Liver (tissue), 9 donors: ENCODE measurements around the gene ZNF326. TPM values are rescaled to one million over a fixed set of nuclear protein-coding genes. Genes with fewer than 3 reads are reported as not detected.
"Not testable (repeated sequence)": the region's sequence is repeated elsewhere in the genome, so short reads cannot be mapped to it uniquely, and the experiment has no call there.

Experiments used
- DNase-seq: peaks from one replicate; pipeline ENCODE4 v3.0.0-alpha.2; 2017; ENCODE audit warnings: low spot score
- H3K27ac ChIP-seq, 2 donors: one replicate each; pipeline ENCODE4 v1.7.0; 2013; ENCODE audit warnings: inconsistent platforms in 2 of 2, low read length in 2 of 2, control low read depth in 1 of 2, low read depth in 1 of 2, mild to moderate bottlenecking in 1 of 2
- H3K27me3 ChIP-seq, 4 donors: one replicate each; pipeline versions ENCODE4 v1.6.1 to v1.7.0; 2013; ENCODE audit warnings: low read length in 3 of 4, inconsistent platforms in 1 of 4, mild to moderate bottlenecking in 1 of 4, moderate library complexity in 1 of 4; ENCODE audit not compliant: control insufficient read depth in 4 of 4, insufficient read depth in 4 of 4
- H3K36me3 ChIP-seq, 4 donors: one replicate each; pipeline versions ENCODE4 v1.6.1 to v1.7.0; 2013; ENCODE audit warnings: low read length in 3 of 4, mild to moderate bottlenecking in 3 of 4, low read depth in 1 of 4, moderate library complexity in 1 of 4; ENCODE audit not compliant: control insufficient read depth in 4 of 4, insufficient read depth in 3 of 4
- H3K4me1 ChIP-seq, 4 donors: one replicate each; pipeline versions ENCODE4 v1.6.1 to v1.7.0; 2013; ENCODE audit warnings: low read length in 3 of 4, mild to moderate bottlenecking in 3 of 4, moderate library complexity in 1 of 4; ENCODE audit not compliant: control insufficient read depth in 4 of 4, insufficient read depth in 4 of 4
- H3K4me3 ChIP-seq, 3 donors: one replicate each; pipeline versions ENCODE4 v1.6.1 to v1.7.0; 2013; ENCODE audit warnings: low read length in 3 of 3, control low read depth in 1 of 3, low read depth in 1 of 3, mild to moderate bottlenecking in 1 of 3
- H3K9ac ChIP-seq, 2 donors: one replicate each; pipeline ENCODE4 v1.7.0; 2013; ENCODE audit warnings: low read length in 2 of 2, mild to moderate bottlenecking in 2 of 2, moderate library complexity in 2 of 2, control low read depth in 1 of 2, low read depth in 1 of 2
- H3K9me3 ChIP-seq, 4 donors: one replicate each; pipeline versions ENCODE4 v1.6.1 to v1.7.0; 2013; ENCODE audit warnings: low read length in 3 of 4; ENCODE audit not compliant: control insufficient read depth in 4 of 4
- EGR1 ChIP-seq, 2 donors: IDR thresholded peaks; 2 replicates each; pipeline ENCODE4 v1.6.1; 2016 to 2018; ENCODE audit warnings: antibody characterized with exemption in 2 of 2, low read depth in 2 of 2
- FOXA1 ChIP-seq: IDR thresholded peaks from 2 replicates; pipeline ENCODE4 v1.6.1; 2016; ENCODE audit warnings: antibody characterized with exemption
- FOXA2 ChIP-seq: IDR thresholded peaks from 2 replicates; pipeline ENCODE4 v1.6.1; 2016; ENCODE audit warnings: antibody characterized with exemption
- GABPA ChIP-seq, 2 donors: IDR thresholded peaks in 1 of 2; conservative IDR thresholded peaks in 1 of 2; 2 replicates each; pipeline ENCODE4 v1.6.1; 2016; ENCODE audit warnings: antibody characterized with exemption in 2 of 2, mild to moderate bottlenecking in 1 of 2, moderate library complexity in 1 of 2
- HNF4A ChIP-seq, 2 donors: conservative IDR thresholded peaks; 2 replicates each; pipeline ENCODE4 v1.6.1; 2016; ENCODE audit warnings: antibody characterized with exemption in 2 of 2, mild to moderate bottlenecking in 2 of 2
- HNF4G ChIP-seq: IDR thresholded peaks from 2 replicates; pipeline ENCODE4 v1.6.1; 2016; ENCODE audit warnings: antibody characterized with exemption
- NR2F2 ChIP-seq: IDR thresholded peaks from 2 replicates; pipeline ENCODE4 v1.6.1; 2016; ENCODE audit warnings: antibody characterized with exemption
- RAD21 ChIP-seq, 2 donors: IDR thresholded peaks; 2 replicates each; pipeline ENCODE4 v1.6.1; 2016; ENCODE audit warnings: antibody characterized with exemption in 2 of 2, mild to moderate bottlenecking in 2 of 2
- RXRA ChIP-seq, 2 donors: IDR thresholded peaks; 2 replicates each; pipeline ENCODE4 v1.6.1; 2017 to 2018; ENCODE audit warnings: antibody characterized with exemption in 2 of 2, mild to moderate bottlenecking in 1 of 2
- SP1 ChIP-seq: IDR thresholded peaks from 2 replicates; pipeline ENCODE4 v1.6.1; 2018; ENCODE audit warnings: antibody characterized with exemption, mild to moderate bottlenecking
- TAF1 ChIP-seq: conservative IDR thresholded peaks from 2 replicates; pipeline ENCODE4 v1.6.1; 2016; ENCODE audit warnings: antibody characterized with exemption, mild to moderate bottlenecking
- YY1 ChIP-seq: IDR thresholded peaks from 2 replicates; pipeline ENCODE4 v1.6.1; 2016; ENCODE audit warnings: antibody characterized with exemption, mild to moderate bottlenecking
- ZBTB33 ChIP-seq: IDR thresholded peaks from 2 replicates; pipeline ENCODE4 v1.6.1; 2016; ENCODE audit warnings: antibody characterized with exemption
- WGBS: extraction: QIAGEN DNeasy Blood & Tissue Kit; methylation state at CpG from one replicate; pipeline ENCODE4 v1.1.7; 2013; 5-methylcytosine and 5-hydroxymethylcytosine counted together
- polyA plus RNA-seq, 2 donors: library from polyadenylated mRNA; stranded (reverse) in 1 of 2; unstranded in 1 of 2; fragments of 200-250 nt in 1 of 2; fragments of >200 nt in 1 of 2; fragmentation: Nextera tagmentation in 1 of 2; extraction: Ambion mirVana in 1 of 2; gene quantifications; one replicate each; pipeline versions ENCODE4 v1.2.1 to v1.2.3, GENCODE V29; 2013 to 2015
- total RNA-seq, 2 donors: library from RNA; depleted of rRNA; stranded (reverse); fragments of >200 nt; gene quantifications; one replicate each; pipeline ENCODE4 v1.2.3, GENCODE V29; 2014
- TF ChIP-seq, protein P1 (sequence below): IDR thresholded peaks from 2 replicates; pipeline ENCODE4 v1.6.1; 2016; ENCODE audit warnings: antibody characterized with exemption
- TF ChIP-seq, protein P2 (sequence below): IDR thresholded peaks from 2 replicates; pipeline ENCODE4 v1.6.1; 2016; ENCODE audit warnings: antibody characterized with exemption
- TF ChIP-seq, protein P3 (sequence below): fragments of 150-350 bp; IDR thresholded peaks from 2 replicates; pipeline ENCODE4 v1.5.1; 2017; ENCODE audit warnings: improper control_type of control experiment, low read depth, low read length; ENCODE audit not compliant: missing input control
- donor health status: healthy.
- donor health status: healthy.
- donor health status: healthy.
- donor health status: healthy.
- donor health status: healthy.

ZNF326 gene
- total and polyA plus RNA-seq, 4 donors, result 6.5 to 14.6 (median 10.9) TPM

DNA sequence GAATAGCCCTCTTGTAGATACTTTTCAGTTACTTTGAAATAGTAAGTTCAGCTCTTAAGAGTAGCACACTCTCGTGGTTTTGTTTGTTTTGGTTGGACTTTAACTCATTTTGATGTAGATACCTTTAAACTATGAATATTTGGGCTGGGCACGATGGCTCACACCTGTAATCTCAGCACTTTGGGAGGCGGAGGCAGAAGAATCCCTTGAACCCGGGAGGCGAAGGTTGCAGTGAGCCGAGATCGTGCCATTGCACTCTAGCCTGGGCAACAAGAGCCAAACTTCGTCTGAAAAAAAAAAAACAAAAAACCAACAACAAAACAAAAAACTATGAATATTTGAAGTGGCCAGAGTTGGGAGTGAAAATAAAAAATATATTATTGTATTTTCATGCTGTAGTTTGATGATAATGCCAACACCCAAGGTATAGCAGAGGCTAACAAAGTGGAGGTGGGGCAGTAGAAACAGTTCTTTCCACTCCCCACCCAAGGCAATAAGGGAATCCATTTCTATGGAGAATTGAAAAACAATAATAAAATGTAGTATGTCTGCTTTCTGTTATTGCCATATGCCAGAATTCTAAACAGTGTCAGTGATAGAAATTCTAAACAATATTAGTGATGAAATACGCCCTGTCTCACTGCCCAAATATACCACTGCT, 1.7 kb downstream of the ZNF326 start:
- Histone ChIP-seq H3K36me3 (peaks cover 0 to 8% (median 1%) of the 10 kb centered on the region in 4 donors), H3K9ac (peak overlapping the region; percentile 76 to 99), H3K4me1 (peaks cover 9 to 39% (median 33%) of the 10 kb centered on the region in 4 donors), H3K9me3 (no peaks in the 10 kb centered on the region), H3K27ac (peak overlapping the region in 1 of 2 donors; percentile 97), H3K4me3 (peak overlapping the region; percentile 64 to 93 (median 72)), H3K27me3 (no peaks in the 10 kb centered on the region)
- no peak for TF ChIP-seq SP1
- peak; percentile 45 to 66 for TF ChIP-seq HNF4A (conservative IDR thresholded peaks at IDR 0.05)
- no peak for TF ChIP-seq FOXA2
- TF ChIP-seq RXRA (IDR thresholded peaks at IDR 0.05), result peak in 1 of 2 donors; percentile 17
- TF ChIP-seq GABPA (IDR thresholded peaks at IDR 0.05 in 1 of 2, conservative IDR thresholded peaks at IDR 0.05 in 1 of 2), result no peak
- no peak for TF ChIP-seq YY1
- no peak for TF ChIP-seq EGR1 (IDR thresholded peaks at IDR 0.05; ENCODE audit: low read depth in 2 of 2)
- TF ChIP-seq NR2F2, result no peak
- no peak for TF ChIP-seq HNF4G
- TF ChIP-seq TAF1, result no peak
- TF ChIP-seq ZBTB33, result no peak
- TF ChIP-seq, protein P1, sequence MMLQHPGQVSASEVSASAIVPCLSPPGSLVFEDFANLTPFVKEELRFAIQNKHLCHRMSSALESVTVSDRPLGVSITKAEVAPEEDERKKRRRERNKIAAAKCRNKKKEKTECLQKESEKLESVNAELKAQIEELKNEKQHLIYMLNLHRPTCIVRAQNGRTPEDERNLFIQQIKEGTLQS, result no peak
- TF ChIP-seq, protein P2, sequence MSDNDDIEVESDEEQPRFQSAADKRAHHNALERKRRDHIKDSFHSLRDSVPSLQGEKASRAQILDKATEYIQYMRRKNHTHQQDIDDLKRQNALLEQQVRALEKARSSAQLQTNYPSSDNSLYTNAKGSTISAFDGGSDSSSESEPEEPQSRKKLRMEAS, result no peak
- TF ChIP-seq, protein P3, sequence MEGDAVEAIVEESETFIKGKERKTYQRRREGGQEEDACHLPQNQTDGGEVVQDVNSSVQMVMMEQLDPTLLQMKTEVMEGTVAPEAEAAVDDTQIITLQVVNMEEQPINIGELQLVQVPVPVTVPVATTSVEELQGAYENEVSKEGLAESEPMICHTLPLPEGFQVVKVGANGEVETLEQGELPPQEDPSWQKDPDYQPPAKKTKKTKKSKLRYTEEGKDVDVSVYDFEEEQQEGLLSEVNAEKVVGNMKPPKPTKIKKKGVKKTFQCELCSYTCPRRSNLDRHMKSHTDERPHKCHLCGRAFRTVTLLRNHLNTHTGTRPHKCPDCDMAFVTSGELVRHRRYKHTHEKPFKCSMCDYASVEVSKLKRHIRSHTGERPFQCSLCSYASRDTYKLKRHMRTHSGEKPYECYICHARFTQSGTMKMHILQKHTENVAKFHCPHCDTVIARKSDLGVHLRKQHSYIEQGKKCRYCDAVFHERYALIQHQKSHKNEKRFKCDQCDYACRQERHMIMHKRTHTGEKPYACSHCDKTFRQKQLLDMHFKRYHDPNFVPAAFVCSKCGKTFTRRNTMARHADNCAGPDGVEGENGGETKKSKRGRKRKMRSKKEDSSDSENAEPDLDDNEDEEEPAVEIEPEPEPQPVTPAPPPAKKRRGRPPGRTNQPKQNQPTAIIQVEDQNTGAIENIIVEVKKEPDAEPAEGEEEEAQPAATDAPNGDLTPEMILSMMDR, result no peak
- 29% methylated on average over 9 of the region's 9 CpGs for WGBS
- DNase-seq, result no peak

DNA sequence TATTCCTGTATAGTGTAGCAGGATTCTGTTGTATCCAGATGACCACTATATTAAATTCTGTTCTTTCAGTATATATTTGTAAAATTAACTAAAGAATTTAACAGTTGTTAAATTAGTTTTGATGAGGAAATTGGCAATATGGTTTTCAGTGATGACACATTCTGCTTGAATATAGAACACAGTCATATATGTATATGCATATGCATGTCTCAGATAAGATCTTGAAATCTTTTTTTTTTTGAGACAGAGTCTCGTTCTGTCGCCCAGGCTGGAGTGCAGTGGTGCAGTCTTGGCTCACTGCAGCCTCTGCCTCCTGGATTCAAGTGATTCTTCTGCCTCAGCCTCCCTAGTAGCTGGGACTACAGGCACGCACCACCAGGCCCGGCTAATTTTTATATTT, 2.2 kb downstream of the ZNF326 start:
- WGBS, result 92% methylated on average over 4 of the region's 4 CpGs
- peaks cover 9 to 39% (median 33%) of the 10 kb centered on the region in 4 donors for H3K4me1 ChIP-seq
- H3K27ac ChIP-seq, H3K9ac ChIP-seq, H3K9me3 ChIP-seq, DNase-seq, H3K27me3 ChIP-seq, H3K36me3 ChIP-seq: not testable (repeated sequence)
- H3K4me3 ChIP-seq, result peak overlapping the region in 1 of 3 donors; percentile 26

DNA sequence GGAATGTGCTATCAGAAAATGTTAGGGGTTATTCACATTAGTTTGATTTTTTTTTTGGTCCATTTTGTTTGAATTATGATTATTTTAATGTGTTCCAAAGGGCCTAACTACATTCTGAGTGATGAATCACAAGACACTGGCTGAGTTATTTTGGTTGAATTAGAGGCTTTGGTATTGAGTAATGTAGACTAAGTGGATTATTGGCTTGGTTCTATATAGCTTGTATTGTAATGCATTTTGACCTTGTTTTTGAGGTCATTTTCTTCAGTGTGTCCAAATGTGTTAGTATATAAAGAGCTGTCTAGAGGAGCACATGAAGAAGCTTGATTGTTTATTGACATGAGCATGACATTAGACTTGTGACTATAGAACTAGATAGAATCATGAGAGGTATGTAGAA, 3.4 kb downstream of the ZNF326 start:
- no peak overlapping the region for H3K27ac ChIP-seq
- peaks cover 0 to 8% (median 1%) of the 10 kb centered on the region in 4 donors for H3K36me3 ChIP-seq
- H3K4me3 ChIP-seq, result no peak overlapping the region
- DNase-seq, result no peak
- H3K4me1 ChIP-seq, result peaks cover 9 to 45% (median 36%) of the 10 kb centered on the region in 4 donors
- H3K9me3 ChIP-seq, result no peaks in the 10 kb centered on the region
- no peak overlapping the region for H3K9ac ChIP-seq
- TF ChIP-seq FOXA1 (no peak), NR2F2 (no peak), EGR1 (IDR thresholded peaks at IDR 0.05; ENCODE audit: low read depth in 2 of 2) (no peak), SP1 (no peak), ZBTB33 (no peak), RXRA (IDR thresholded peaks at IDR 0.05) (no peak), GABPA (IDR thresholded peaks at IDR 0.05 in 1 of 2, conservative IDR thresholded peaks at IDR 0.05 in 1 of 2) (no peak), RAD21 (IDR thresholded peaks at IDR 0.05) (no peak)
- TF ChIP-seq, protein P2, result no peak
- no peaks in the 10 kb centered on the region for H3K27me3 ChIP-seq
